AG04449 (cell line): ENCODE results near the gene TMEM74B.
"Not testable (repeated sequence)": the region's sequence is repeated elsewhere in the genome, so short reads cannot be mapped to it uniquely, and the experiment has no call there.

ENCODE experiments used
- CTCF ChIA-PET: fragments of 350-600 bp; formaldehyde crosslinking; extraction: SDS; loops from one replicate; lab custom pipeline; 2021; ENCODE audit warnings: antibody characterized with exemption; lab: Yijun Ruan, JAX
- POLR2A ChIA-PET: fragments of 400-600, 350-600 bp; formaldehyde crosslinking; extraction: SDS; loops from one replicate; lab custom pipeline; 2020; ENCODE audit warnings: antibody characterized with exemption, inconsistent platforms; lab: Yijun Ruan, JAX
- DNase-seq: peaks from one replicate; pipeline ENCODE4 v3.0.0-alpha.2; 2010; ENCODE audit warnings: low read depth, low spot score
- H3K4me3 ChIP-seq: 2 replicates; pipeline ENCODE4 v1.5.1; 2011; ENCODE audit warnings: low read depth, mild to moderate bottlenecking, control low read depth, low read length
- CTCF ChIP-seq: IDR thresholded peaks from one replicate; pipeline ENCODE4 v1.5.1; 2011; ENCODE audit warnings: mild to moderate bottlenecking, moderate library complexity, low read length, control low read depth, inconsistent platforms; ENCODE audit not compliant: insufficient read depth; ENCODE audit errors: missing control alignments

TMEM74B gene

GRCh38 chr20:1150218-1150617 is 34.6 kb downstream of the TMEM74B start:
- no peak for TF ChIP-seq CTCF
- POLR2A ChIA-PET, result no interaction called here

GRCh38 chr20:1149812-1150211 is 35.0 kb downstream of the TMEM74B start:
- POLR2A ChIA-PET, DNase-seq, CTCF ChIA-PET, H3K4me3 ChIP-seq: not testable (repeated sequence)

More at GRCh38 chr20:1150218-1150617, 34.6 kb downstream of the TMEM74B start:
- DNase-seq, result no peak
- no peak overlapping the region for H3K4me3 ChIP-seq
- CTCF ChIA-PET, result no interaction called here

- no peak for TF ChIP-seq CTCF
- H3K4me3 ChIP-seq, result no peak overlapping the region
- POLR2A ChIA-PET, result no interaction called here
- CTCF ChIA-PET, result no interaction called here
- DNase-seq, result no peak
Measured at GRCh38 chr20:1146957-1147356, 37.8 kb downstream of the TMEM74B start.

GRCh38 chr20:1144401-1145172 is 40.2 kb downstream of the TMEM74B start:
- ChIA-PET CTCF (no interaction called here), POLR2A (no interaction called here)
- no peak overlapping the region for H3K4me3 ChIP-seq
- DNase-seq, result no peak
- no peak for TF ChIP-seq CTCF

- no peak overlapping the region for H3K4me3 ChIP-seq
- CTCF ChIA-PET, result interaction anchor here (2.9 kb wide), 1 partner anchor 29 kb away, joined by 7 read pairs; no protein-coding TSS in a partner anchor
- TF ChIP-seq CTCF, result no peak
- POLR2A ChIA-PET, result no interaction called here
- DNase-seq, result no peak
Measured at GRCh38 chr20:1137236-1137635, 47.5 kb downstream of the TMEM74B start.

- no peak for TF ChIP-seq CTCF
- POLR2A ChIA-PET, result no interaction called here
- CTCF ChIA-PET, result interaction anchor here (2.9 kb wide), 1 partner anchor 26 kb away, joined by 7 read pairs; no protein-coding TSS in a partner anchor
Measured at GRCh38 chr20:1134836-1135235, 49.9 kb downstream of the TMEM74B start.

More at GRCh38 chr20:1134836-1135235, 49.9 kb downstream of the TMEM74B start:
- H3K4me3 ChIP-seq, result no peak overlapping the region
- no peak for DNase-seq
